Hepatocyte (in vitro differentiated cells): Measurements from ENCODE around the gene OSBPL3. TPM values are rescaled to one million over a fixed set of nuclear protein-coding genes. Genes with fewer than 3 reads are reported as not detected.

Experiments used
- DNase-seq: peaks from one replicate; pipeline ENCODE4 v3.0.0-alpha.2; 2016; ENCODE audit warnings: low spot score
- H2AFZ ChIP-seq: fragments of 200-600 bp; sonication (generic); 2 replicates; pipeline ENCODE4 v1.6.0; 2016; ENCODE audit warnings: antibody characterized with exemption, mild to moderate bottlenecking
- H3K27ac ChIP-seq: fragments of 200-600 bp; sonication (generic); 2 replicates; pipeline ENCODE4 v1.5.1; 2016; ENCODE audit warnings: mild to moderate bottlenecking
- H3K27me3 ChIP-seq: fragments of 200-600 bp; sonication (generic); 2 replicates; pipeline ENCODE4 v1.6.1; 2016
- H3K36me3 ChIP-seq: fragments of 200-600 bp; sonication (generic); replicated peaks from 2 replicates; pipeline ENCODE4 v1.5.1; 2016; ENCODE audit warnings: low read depth; ENCODE audit not compliant: insufficient read depth
- H3K4me1 ChIP-seq: fragments of 200-600 bp; sonication (generic); 2 replicates; pipeline ENCODE4 v1.5.1; 2016; ENCODE audit warnings: mild to moderate bottlenecking, moderate library complexity; ENCODE audit not compliant: insufficient read depth
- H3K4me2 ChIP-seq: fragments of 200-600 bp; sonication (generic); 2 replicates; pipeline ENCODE4 v1.6.0; 2016
- H3K4me3 ChIP-seq: fragments of 200-600 bp; sonication (generic); 2 replicates; pipeline ENCODE4 v1.5.1; 2016; ENCODE audit warnings: mild to moderate bottlenecking
- H3K79me2 ChIP-seq: fragments of 200-600 bp; sonication (generic); 2 replicates; pipeline ENCODE4 v1.6.0; 2017; ENCODE audit warnings: mild to moderate bottlenecking
- H3K9me2 ChIP-seq: fragments of 200-600 bp; sonication (generic); replicated peaks from 2 replicates; pipeline ENCODE4 v1.6.0; 2017; ENCODE audit warnings: mild to moderate bottlenecking; ENCODE audit not compliant: insufficient read depth
- H3K9me3 ChIP-seq: fragments of 200-600 bp; sonication (generic); 2 replicates; pipeline ENCODE4 v1.5.1; 2016; ENCODE audit warnings: low read depth, mild to moderate bottlenecking
- H4K20me1 ChIP-seq: fragments of 200-600 bp; sonication (generic); 2 replicates; pipeline ENCODE4 v1.6.0; 2016; ENCODE audit warnings: mild to moderate bottlenecking; ENCODE audit not compliant: insufficient read depth, poor library complexity, severe bottlenecking
- EZH2 ChIP-seq: fragments of 200-600 bp; sonication (generic); IDR thresholded peaks from 2 replicates; pipeline ENCODE4 v1.6.1; 2016; ENCODE audit warnings: antibody characterized with exemption, mild to moderate bottlenecking, borderline replicate concordance
- EZH2phosphoT487 ChIP-seq: fragments of 200-600 bp; sonication (generic); IDR thresholded peaks from one replicate; pipeline ENCODE4 v1.6.1; 2018; ENCODE audit warnings: antibody characterized with exemption, mild to moderate bottlenecking, low read depth, moderate library complexity; ENCODE audit not compliant: unreplicated experiment, severe bottlenecking
- WGBS: methylation state at CpG from one replicate; pipeline ENCODE4 v1.1.6; 2016; ENCODE audit warnings: low lambda C conversion rate; ENCODE audit errors: missing lambda C conversion rate; 5-methylcytosine and 5-hydroxymethylcytosine counted together
- polyA plus RNA-seq: library from polyadenylated mRNA; unstranded; fragments of >200 nt; fragmentation: Nextera tagmentation; extraction: Ambion mirVana; gene quantifications from 2 replicates; pipeline ENCODE4 v1.2.1, GENCODE V29; 2016
- total RNA-seq: library from RNA; depleted of rRNA; stranded (reverse); fragments of >200 nt; gene quantifications from 2 replicates; pipeline ENCODE4 v1.2.3, GENCODE V29; 2014
- TF ChIP-seq, protein P1 (sequence below): fragments of 200-600 bp; sonication (generic); IDR thresholded peaks from 2 replicates; pipeline ENCODE4 v1.5.1; 2016; ENCODE audit warnings: antibody characterized with exemption, mild to moderate bottlenecking; ENCODE audit not compliant: poor library complexity

Gene OSBPL3
- total and polyA plus RNA-seq, 2 experiments from 2014 or later, result 11.4 to 18.0 TPM

DNA sequence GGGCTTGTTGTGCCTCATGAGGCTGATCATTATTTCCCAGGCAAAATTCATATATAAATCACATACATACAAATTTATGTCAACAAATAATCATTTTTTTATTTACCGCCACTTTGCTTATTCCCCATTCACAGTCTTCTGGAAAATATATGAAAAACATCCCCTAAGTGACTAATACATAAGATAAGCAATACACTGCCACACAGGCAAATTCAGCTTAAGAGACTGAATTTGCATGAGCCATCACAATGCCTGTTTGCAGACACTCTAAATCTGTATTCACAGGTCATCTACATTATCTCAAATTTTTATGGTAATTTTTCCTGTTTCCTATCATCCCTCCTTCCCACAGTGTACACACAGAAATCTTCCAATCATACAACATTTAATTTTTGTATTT lies 13.2 kb downstream of the OSBPL3 start:
- WGBS, result 93% methylated on average over 1 of the region's 1 CpG
- Histone ChIP-seq H3K27me3 (no peaks in the 10 kb centered on the region), H2AFZ (no peak overlapping the region), H3K27ac (peak overlapping the region; percentile 45), H3K4me3 (no peak overlapping the region), H3K4me2 (no peak overlapping the region), H3K79me2 (peaks cover 77% of the 10 kb centered on the region), H4K20me1 (no peaks in the 10 kb centered on the region), H3K9me2 (no peaks in the 10 kb centered on the region), H3K4me1 (peaks cover 10% of the 10 kb centered on the region), H3K36me3 (no peaks in the 10 kb centered on the region), H3K9me3 (no peaks in the 10 kb centered on the region)
- DNase-seq, result no peak
- TF ChIP-seq, protein P1, sequence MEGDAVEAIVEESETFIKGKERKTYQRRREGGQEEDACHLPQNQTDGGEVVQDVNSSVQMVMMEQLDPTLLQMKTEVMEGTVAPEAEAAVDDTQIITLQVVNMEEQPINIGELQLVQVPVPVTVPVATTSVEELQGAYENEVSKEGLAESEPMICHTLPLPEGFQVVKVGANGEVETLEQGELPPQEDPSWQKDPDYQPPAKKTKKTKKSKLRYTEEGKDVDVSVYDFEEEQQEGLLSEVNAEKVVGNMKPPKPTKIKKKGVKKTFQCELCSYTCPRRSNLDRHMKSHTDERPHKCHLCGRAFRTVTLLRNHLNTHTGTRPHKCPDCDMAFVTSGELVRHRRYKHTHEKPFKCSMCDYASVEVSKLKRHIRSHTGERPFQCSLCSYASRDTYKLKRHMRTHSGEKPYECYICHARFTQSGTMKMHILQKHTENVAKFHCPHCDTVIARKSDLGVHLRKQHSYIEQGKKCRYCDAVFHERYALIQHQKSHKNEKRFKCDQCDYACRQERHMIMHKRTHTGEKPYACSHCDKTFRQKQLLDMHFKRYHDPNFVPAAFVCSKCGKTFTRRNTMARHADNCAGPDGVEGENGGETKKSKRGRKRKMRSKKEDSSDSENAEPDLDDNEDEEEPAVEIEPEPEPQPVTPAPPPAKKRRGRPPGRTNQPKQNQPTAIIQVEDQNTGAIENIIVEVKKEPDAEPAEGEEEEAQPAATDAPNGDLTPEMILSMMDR, result no peak
- TF ChIP-seq EZH2 (no peak), EZH2phosphoT487 (no peak)

DNA sequence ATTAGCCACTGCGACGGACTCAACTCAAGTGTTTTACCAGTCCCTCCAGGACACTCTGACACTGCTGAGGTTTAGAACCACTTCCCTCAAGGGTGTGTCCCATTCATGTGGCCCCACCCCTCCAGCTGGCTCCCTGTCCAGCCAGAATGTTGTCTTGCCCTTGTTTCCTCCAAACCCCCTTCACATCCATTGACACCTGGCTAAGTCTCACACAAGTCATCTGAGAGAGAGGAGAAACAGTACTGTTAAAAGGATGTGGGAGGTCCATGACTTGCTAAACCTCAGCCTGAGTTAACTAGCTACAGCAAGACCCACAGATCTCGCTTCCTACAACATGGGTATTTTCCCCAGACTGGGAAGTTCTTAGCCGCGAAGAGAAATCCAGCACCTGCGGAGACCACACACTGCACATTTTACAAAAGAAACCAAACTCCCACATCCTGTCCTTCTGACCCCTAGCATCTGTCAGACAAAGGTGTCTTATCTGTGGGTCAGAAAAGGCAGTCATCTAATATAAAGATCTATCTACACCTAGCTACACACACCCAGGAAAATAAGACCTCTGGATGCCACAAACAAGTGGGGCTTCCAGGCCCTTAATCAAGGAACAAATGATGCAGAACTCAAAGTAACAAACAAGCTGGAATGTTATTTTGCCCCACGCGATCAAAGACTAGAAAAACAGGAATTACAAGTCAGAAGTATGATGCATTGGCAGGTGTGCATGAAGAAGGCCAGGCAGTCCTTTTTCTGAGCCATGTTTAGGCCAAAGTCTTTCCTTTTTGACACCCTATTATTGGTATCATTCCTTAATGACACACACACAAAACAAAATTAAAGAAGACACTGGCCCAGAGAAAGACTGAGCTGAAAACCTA lies 13.9 kb downstream of the OSBPL3 start:
- peaks cover 6% of the 10 kb centered on the region for H3K4me1 ChIP-seq
- H3K27me3 ChIP-seq, result no peaks in the 10 kb centered on the region
- TF ChIP-seq EZH2, result no peak
- no peak for TF ChIP-seq EZH2phosphoT487
- TF ChIP-seq, protein P1, result no peak
- H3K9me3 ChIP-seq, result no peaks in the 10 kb centered on the region
- peak overlapping the region; percentile 79 for H3K27ac ChIP-seq
- no peak overlapping the region for H3K4me2 ChIP-seq
- no peaks in the 10 kb centered on the region for H4K20me1 ChIP-seq
- peak; percentile 13 for DNase-seq
- H3K4me3 ChIP-seq, result no peak overlapping the region
- H3K36me3 ChIP-seq, result no peaks in the 10 kb centered on the region
- H3K79me2 ChIP-seq, result peaks cover 79% of the 10 kb centered on the region
- 67% methylated on average over 8 of the region's 8 CpGs for WGBS
- no peaks in the 10 kb centered on the region for H3K9me2 ChIP-seq
- no peak overlapping the region for H2AFZ ChIP-seq

DNA sequence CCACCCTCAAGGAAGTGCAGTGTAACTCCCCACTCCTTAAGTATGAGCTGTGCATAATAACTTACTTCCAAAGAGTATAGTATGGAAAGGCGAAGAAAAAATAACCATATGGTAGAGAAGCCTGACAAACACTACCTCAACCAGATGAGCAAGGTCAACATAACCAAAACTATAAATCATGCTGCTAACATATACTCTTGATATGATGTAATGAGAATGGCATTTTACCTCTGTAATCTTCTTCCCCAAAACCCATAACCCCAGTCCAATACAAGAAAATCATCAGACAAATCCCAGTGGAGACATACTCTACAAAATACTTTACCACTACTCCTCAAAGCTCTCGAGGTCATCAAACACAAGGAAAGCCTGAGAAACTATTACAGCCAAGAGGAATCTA lies 15.8 kb downstream of the OSBPL3 start:
- no peaks in the 10 kb centered on the region for H3K9me2 ChIP-seq
- H3K4me2 ChIP-seq, result no peak overlapping the region
- no peaks in the 10 kb centered on the region for H3K36me3 ChIP-seq
- H2AFZ ChIP-seq, result no peak overlapping the region
- H4K20me1 ChIP-seq, result no peaks in the 10 kb centered on the region
- no peak for TF ChIP-seq EZH2
- TF ChIP-seq, protein P1, result no peak
- TF ChIP-seq EZH2phosphoT487, result no peak
- H3K4me3 ChIP-seq, result no peak overlapping the region
- H3K27me3 ChIP-seq, result no peaks in the 10 kb centered on the region
- H3K9me3 ChIP-seq, result no peaks in the 10 kb centered on the region
- DNase-seq, result no peak
- peaks cover 6% of the 10 kb centered on the region for H3K4me1 ChIP-seq
- no peak overlapping the region for H3K27ac ChIP-seq
- WGBS, result 93% methylated on average over 2 of the region's 2 CpGs
- peaks cover 76% of the 10 kb centered on the region for H3K79me2 ChIP-seq
